GM23338 (cell line): ENCODE results near the gene DUSP1. TPM values are rescaled to one million over a fixed set of nuclear protein-coding genes. Genes with fewer than 3 reads are reported as not detected.

Experiments used
- ATAC-seq: fragments of 200-7000 bp; cut with Tn5 transposase; 3 replicates; pipeline ENCODE4 v1.9.1; 2020
- DNase-seq: peaks from one replicate; pipeline ENCODE4 v3.0.0-alpha.2; 2015; ENCODE audit warnings: low spot score
- H2AFZ ChIP-seq: fragments of 200-600 bp; sonication (generic); 2 replicates; pipeline ENCODE4 v1.8.0; 2016; ENCODE audit warnings: antibody characterized with exemption, mild to moderate bottlenecking, moderate library complexity
- H3F3A ChIP-seq: fragments of 200-600 bp; sonication (generic); replicated peaks from 2 replicates; pipeline ENCODE4 v1.8.0; 2017; ENCODE audit warnings: antibody characterized with exemption, mixed run types, low read depth
- H3K27ac ChIP-seq: fragments of 200-600 bp; sonication (generic); 2 replicates; pipeline ENCODE4 v1.6.1; 2016; ENCODE audit warnings: low read depth
- H3K27me3 ChIP-seq: fragments of 200-600 bp; sonication (generic); 2 replicates; pipeline ENCODE4 v1.8.0; 2016; ENCODE audit warnings: mild to moderate bottlenecking, mixed run types, moderate library complexity; ENCODE audit not compliant: insufficient read depth
- H3K36me3 ChIP-seq: fragments of 200-600 bp; sonication (generic); 2 replicates; pipeline ENCODE4 v1.8.0; 2016; ENCODE audit warnings: mild to moderate bottlenecking; ENCODE audit not compliant: insufficient read depth
- H3K4me1 ChIP-seq: fragments of 200-600 bp; sonication (generic); 2 replicates; pipeline ENCODE4 v1.8.0; 2016; ENCODE audit warnings: mild to moderate bottlenecking, moderate library complexity; ENCODE audit not compliant: insufficient read depth
- H3K4me2 ChIP-seq: fragments of 200-600 bp; sonication (generic); 2 replicates; pipeline ENCODE4 v1.7.1; 2017; ENCODE audit warnings: mixed run types
- H3K4me3 ChIP-seq: fragments of 200-600 bp; sonication (generic); 2 replicates; pipeline ENCODE4 v1.6.1; 2016; ENCODE audit warnings: mixed run types
- H3K79me2 ChIP-seq: fragments of 200-600 bp; sonication (generic); replicated peaks from 2 replicates; pipeline ENCODE4 v1.8.0; 2017; ENCODE audit warnings: mild to moderate bottlenecking; ENCODE audit not compliant: insufficient read depth
- H3K9me2 ChIP-seq: fragments of 200-600 bp; sonication (generic); 2 replicates; pipeline ENCODE4 v1.8.0; 2017; ENCODE audit not compliant: insufficient read depth
- H4K20me1 ChIP-seq: fragments of 200-600 bp; sonication (generic); replicated peaks from 2 replicates; pipeline ENCODE4 v1.8.0; 2017; ENCODE audit warnings: mild to moderate bottlenecking; ENCODE audit not compliant: insufficient read depth
- H3K27ac Mint-ChIP-seq: 2 replicates; pipeline ENCODE4 v1.8.0; 2020; ENCODE audit warnings: inconsistent platforms, mild to moderate bottlenecking, moderate library complexity, mixed read lengths
- H3K27me3 Mint-ChIP-seq: 3 replicates; pipeline ENCODE4 v1.8.0; 2022; ENCODE audit warnings: low read depth, mild to moderate bottlenecking, moderate library complexity, mixed read lengths, inconsistent platforms; ENCODE audit not compliant: insufficient read depth, poor library complexity
- H3K36me3 Mint-ChIP-seq: 3 replicates; pipeline ENCODE4 v1.8.0; 2021; ENCODE audit warnings: low read depth, mild to moderate bottlenecking, inconsistent platforms, moderate library complexity, mixed read lengths
- H3K4me1 Mint-ChIP-seq: 3 replicates; pipeline ENCODE4 v1.8.0; 2020; ENCODE audit warnings: mild to moderate bottlenecking, inconsistent platforms, mixed read lengths
- H3K4me3 Mint-ChIP-seq: 3 replicates; pipeline ENCODE4 v1.8.0; 2021; ENCODE audit warnings: moderate library complexity, mild to moderate bottlenecking, inconsistent platforms, mixed read lengths
- H3K9me3 Mint-ChIP-seq: 3 replicates; pipeline ENCODE4 v1.8.0; 2020; ENCODE audit warnings: moderate library complexity, mild to moderate bottlenecking, inconsistent platforms, mixed read lengths
- CREB1 ChIP-seq: fragments of 250-450 bp; sonication (Bioruptor Pico); IDR thresholded peaks from 2 replicates; pipeline ENCODE4 v1.5.0; 2020; ENCODE audit warnings: low read depth, mild to moderate bottlenecking, moderate library complexity
- CTCF ChIP-seq, 2 experiments: fragments of 200-600 bp in 1 of 2; sonication (generic) in 1 of 2; conservative IDR thresholded peaks; 2 replicates each; pipeline versions ENCODE4 v1.5.1 to v1.6.1; 2016 to 2017; ENCODE audit warnings: antibody characterized with exemption in 2 of 2, low read depth in 2 of 2, mild to moderate bottlenecking in 2 of 2, moderate library complexity in 1 of 2
- EZH2 ChIP-seq: fragments of 200-600 bp; sonication (generic); IDR thresholded peaks from one replicate; pipeline ENCODE4 v1.8.0; 2017; ENCODE audit warnings: antibody characterized with exemption, mild to moderate bottlenecking, low read depth; ENCODE audit not compliant: unreplicated experiment
- JUNB ChIP-seq: IDR thresholded peaks from one replicate; pipeline ENCODE4 v1.6.1; 2016; ENCODE audit warnings: antibody characterized with exemption; ENCODE audit not compliant: unreplicated experiment
- POLR2AphosphoS5 ChIP-seq: IDR thresholded peaks from 2 replicates; pipeline ENCODE4 v1.6.1; 2016; ENCODE audit warnings: antibody characterized with exemption, low read depth
- REST ChIP-seq: IDR thresholded peaks from one replicate; pipeline ENCODE4 v1.6.1; 2018; ENCODE audit warnings: antibody characterized with exemption; ENCODE audit not compliant: unreplicated experiment
- STAT1 ChIP-seq: IDR thresholded peaks from one replicate; pipeline ENCODE4 v1.6.1; 2016; ENCODE audit warnings: antibody characterized with exemption; ENCODE audit not compliant: unreplicated experiment
- ZNF331 ChIP-seq: fragments of 250-450 bp; sonication (Bioruptor Pico); IDR thresholded peaks from 2 replicates; pipeline ENCODE4 v1.5.0; 2020; ENCODE audit warnings: low read depth, mild to moderate bottlenecking, moderate library complexity
- ZNF462 ChIP-seq: fragments of 250-450 bp; sonication (Bioruptor Pico); IDR thresholded peaks from 2 replicates; pipeline ENCODE4 v1.5.0; 2020; ENCODE audit warnings: mild to moderate bottlenecking, moderate library complexity
- polyA plus RNA-seq: library from polyadenylated mRNA; unstranded; fragments of >200 nt; fragmentation: Nextera tagmentation; extraction: Ambion mirVana; gene quantifications from 2 replicates; pipeline ENCODE4 v1.2.1, GENCODE V29; 2016
- total RNA-seq: library from RNA; depleted of rRNA; stranded (reverse); fragments of >200 nt; shearing (Covaris generic); gene quantifications from 2 replicates; pipeline ENCODE4 v1.2.3, GENCODE V29; 2014

Gene DUSP1
- total and polyA plus RNA-seq, 2 experiments from 2014 or later, result 9.7 to 17.2 TPM

GRCh38 chr5:172748341-172748843 lies 22.6 kb downstream of the DUSP1 start:
- Histone ChIP-seq H3K36me3 (peaks cover 6% of the 10 kb centered on the region; the same call in 1 of the 2 replicates), H4K20me1 (no peaks in the 10 kb centered on the region), H3K4me2 (peak overlapping the region; percentile 66), H3K4me1 (peaks cover 6% of the 10 kb centered on the region), H2AFZ (peak overlapping the region; percentile 99), H3K27ac (peak overlapping the region; percentile 87; the same call in 1 of the 2 replicates), H3K4me3 (peak overlapping the region; percentile 36; the same call in 1 of the 2 replicates), H3K79me2 (no peaks in the 10 kb centered on the region), H3F3A (peaks cover 15% of the 10 kb centered on the region; the same call in 1 of the 2 replicates), H3K27me3 (peaks cover 25% of the 10 kb centered on the region), H3K9me2 (no peaks in the 10 kb centered on the region)
- peak; percentile 53; the same call in 1 of the 2 replicates for TF ChIP-seq POLR2AphosphoS5
- no peak for TF ChIP-seq ZNF331 (CRISPR knock-in tag)
- peak; percentile 49 for TF ChIP-seq CREB1 (CRISPR knock-in tag)
- Mint-ChIP-seq H3K9me3 (peaks cover 14% of the 10 kb centered on the region; the same call in 2 of the 3 replicates), H3K36me3 (peaks cover 6% of the 10 kb centered on the region; the same call in 1 of the 3 replicates), H3K27me3 (peaks cover 15% of the 10 kb centered on the region), H3K4me1 (peaks cover 3% of the 10 kb centered on the region; the same call in 2 of the 3 replicates), H3K4me3 (peak overlapping the region; percentile 48; the same call in 2 of the 3 replicates), H3K27ac (no peak overlapping the region)
- DNase-seq (peak; percentile 93), ATAC-seq (peak; percentile 95)

GRCh38 chr5:172747471-172747870 lies 23.5 kb downstream of the DUSP1 start:
- H3K36me3 Mint-ChIP-seq, result peaks cover 6% of the 10 kb centered on the region; the same call in 1 of the 3 replicates
- Histone ChIP-seq H3K4me3 (no peak overlapping the region), H3F3A (peaks cover 15% of the 10 kb centered on the region; the same call in 1 of the 2 replicates), H3K36me3 (peaks cover 6% of the 10 kb centered on the region; the same call in 1 of the 2 replicates), H3K27me3 (peaks cover 25% of the 10 kb centered on the region), H3K9me2 (no peaks in the 10 kb centered on the region), H3K27ac (no peak overlapping the region), H3K4me2 (peak overlapping the region; percentile 66; the same call in 1 of the 2 replicates), H2AFZ (no peak overlapping the region), H3K79me2 (no peaks in the 10 kb centered on the region), H4K20me1 (no peaks in the 10 kb centered on the region), H3K4me1 (peaks cover 6% of the 10 kb centered on the region)
- ATAC-seq (no peak), DNase-seq (no peak)
- H3K27me3 Mint-ChIP-seq, result peaks cover 15% of the 10 kb centered on the region
- H3K4me3 Mint-ChIP-seq, result no peak overlapping the region
- H3K27ac Mint-ChIP-seq, result no peak overlapping the region
- H3K9me3 Mint-ChIP-seq, result peaks cover 14% of the 10 kb centered on the region; the same call in 2 of the 3 replicates
- H3K4me1 Mint-ChIP-seq, result peaks cover 3% of the 10 kb centered on the region; the same call in 2 of the 3 replicates
- TF ChIP-seq REST (no peak), ZNF462 (CRISPR knock-in tag) (no peak), EZH2 (no peak), CTCF (conservative IDR thresholded peaks at IDR 0.05; ENCODE audit: low read depth in 2 of 2) (no peak), STAT1 (no peak), ZNF331 (CRISPR knock-in tag) (no peak), JUNB (no peak)
